Keratinocyte (primary cell): ENCODE data around the gene CHCHD5. TPM values are rescaled to one million over a fixed set of nuclear protein-coding genes. Genes with fewer than 3 reads are reported as not detected.

Experiments
- DNase-seq: peaks from one replicate; pipeline ENCODE4 v3.0.0-alpha.2; 2011; ENCODE audit warnings: low read depth, missing footprints, low spot score
- FAIRE-seq: peaks from 2 replicates; lab custom pipeline; 2011; peaks lifted over from hg19 to GRCh38; lab: Jason Lieb, UNC
- H2AFZ ChIP-seq: 2 replicates; pipeline ENCODE4 v1.6.0; 2012; ENCODE audit warnings: low read length, control low read depth, inconsistent platforms; ENCODE audit not compliant: control insufficient read depth
- H3K27ac ChIP-seq: 2 replicates; pipeline ENCODE4 v1.5.1; 2011; ENCODE audit warnings: low read length; ENCODE audit not compliant: control insufficient read depth, insufficient read depth
- H3K27me3 ChIP-seq: 3 replicates; pipeline ENCODE4 v1.6.0; 2011; ENCODE audit warnings: low read length; ENCODE audit not compliant: control insufficient read depth, insufficient read depth; ENCODE audit errors: extremely low read depth
- H3K36me3 ChIP-seq, 2 experiments: 2 replicates in 1 of 2; 3 replicates in 1 of 2; pipeline ENCODE4 v1.5.1; 2011; ENCODE audit warnings: low read length in 2 of 2, mild to moderate bottlenecking in 1 of 2; ENCODE audit not compliant: control insufficient read depth in 2 of 2, insufficient read depth in 2 of 2; ENCODE audit errors: extremely low read depth in 1 of 2
- H3K4me1 ChIP-seq: 3 replicates; pipeline ENCODE4 v1.5.1; 2011; ENCODE audit warnings: low read length; ENCODE audit not compliant: control insufficient read depth, insufficient read depth; ENCODE audit errors: extremely low read depth
- H3K4me2 ChIP-seq: 3 replicates; pipeline ENCODE4 v1.6.0; 2011; ENCODE audit warnings: low read depth, low read length; ENCODE audit not compliant: control insufficient read depth, insufficient read depth; ENCODE audit errors: extremely low read depth
- H3K4me3 ChIP-seq, 3 experiments: fragments of 200-600 bp in 1 of 3; sonication (generic) in 1 of 3; 2 replicates in 2 of 3; 3 replicates in 1 of 3; pipeline ENCODE4 v1.5.1; 2011 to 2016; ENCODE audit warnings: low read length in 3 of 3, mild to moderate bottlenecking in 3 of 3, control low read depth in 2 of 3, inconsistent platforms in 1 of 3, low read depth in 1 of 3, mixed read lengths in 1 of 3, mixed run types in 1 of 3, moderate library complexity in 1 of 3; ENCODE audit not compliant: control insufficient read depth in 2 of 3, insufficient read depth in 2 of 3; ENCODE audit errors: extremely low read depth in 1 of 3
- H3K79me2 ChIP-seq: 2 replicates; pipeline ENCODE4 v1.6.0; 2012; ENCODE audit warnings: low read length; ENCODE audit not compliant: control insufficient read depth, insufficient read depth
- H3K9ac ChIP-seq: 3 replicates; pipeline ENCODE4 v1.6.0; 2011; ENCODE audit warnings: low read length; ENCODE audit not compliant: control insufficient read depth, insufficient read depth; ENCODE audit errors: extremely low read depth
- H3K9me1 ChIP-seq: 3 replicates; pipeline ENCODE4 v1.6.0; 2011; ENCODE audit warnings: low read length; ENCODE audit not compliant: control insufficient read depth, insufficient read depth; ENCODE audit errors: extremely low read depth
- H3K9me3 ChIP-seq: 2 replicates; pipeline ENCODE4 v1.5.1; 2012; ENCODE audit warnings: low read depth, low read length; ENCODE audit not compliant: control insufficient read depth
- H4K20me1 ChIP-seq: 3 replicates; pipeline ENCODE4 v1.6.0; 2011; ENCODE audit warnings: low read length; ENCODE audit not compliant: control insufficient read depth, insufficient read depth; ENCODE audit errors: extremely low read depth
- CTCF ChIP-seq, 3 experiments: IDR thresholded peaks in 1 of 3; conservative IDR thresholded peaks in 1 of 3; optimal IDR thresholded peaks in 1 of 3; 2 replicates in 2 of 3; 3 replicates in 1 of 3; pipeline versions ENCODE3 to v1.5.1; 2011; ENCODE audit warnings: low read length in 3 of 3, mild to moderate bottlenecking in 3 of 3, moderate library complexity in 2 of 3, control low read depth in 1 of 3, inconsistent platforms in 1 of 3; ENCODE audit not compliant: insufficient read depth in 2 of 3; ENCODE audit errors: extremely low read depth in 1 of 3
- EZH2 ChIP-seq: IDR thresholded peaks from one replicate; pipeline ENCODE4 v1.6.1; 2012; ENCODE audit warnings: inconsistent platforms, mild to moderate bottlenecking, low read length, moderate library complexity
- dilution Hi-C: fragments of 300-500 bp; cut with MboI; formaldehyde crosslinking; loops from one replicate; pipeline ENCODE4 v1.7.0; 2020; ENCODE audit warnings: low sequenced_read_pairs; ENCODE audit not compliant: extremely low pct_ligation_motif_present
- polyA plus RNA-seq, 5 experiments: library from polyadenylated mRNA; depleted of rRNA in 3 of 5; stranded (reverse) in 3 of 5; stranded (forward) in 1 of 5; unstranded in 1 of 5; fragments of >200 nt; gene quantifications; 1 replicate in 1 of 5; 2 replicates in 3 of 5; 3 replicates in 1 of 5; pipeline versions ENCODE4 v1.2.1 to v1.2.3, GENCODE V29; 2011 to 2012; ENCODE audit warnings: missing spikeins in 2 of 5, low read depth in 1 of 5, low replicate concordance in 1 of 5

Gene CHCHD5
- polyA plus RNA-seq, 1 donor (not counting 4 experiments of a cell fraction or from before 2014, with no cell fraction given) = 17.6 TPM

DNA sequence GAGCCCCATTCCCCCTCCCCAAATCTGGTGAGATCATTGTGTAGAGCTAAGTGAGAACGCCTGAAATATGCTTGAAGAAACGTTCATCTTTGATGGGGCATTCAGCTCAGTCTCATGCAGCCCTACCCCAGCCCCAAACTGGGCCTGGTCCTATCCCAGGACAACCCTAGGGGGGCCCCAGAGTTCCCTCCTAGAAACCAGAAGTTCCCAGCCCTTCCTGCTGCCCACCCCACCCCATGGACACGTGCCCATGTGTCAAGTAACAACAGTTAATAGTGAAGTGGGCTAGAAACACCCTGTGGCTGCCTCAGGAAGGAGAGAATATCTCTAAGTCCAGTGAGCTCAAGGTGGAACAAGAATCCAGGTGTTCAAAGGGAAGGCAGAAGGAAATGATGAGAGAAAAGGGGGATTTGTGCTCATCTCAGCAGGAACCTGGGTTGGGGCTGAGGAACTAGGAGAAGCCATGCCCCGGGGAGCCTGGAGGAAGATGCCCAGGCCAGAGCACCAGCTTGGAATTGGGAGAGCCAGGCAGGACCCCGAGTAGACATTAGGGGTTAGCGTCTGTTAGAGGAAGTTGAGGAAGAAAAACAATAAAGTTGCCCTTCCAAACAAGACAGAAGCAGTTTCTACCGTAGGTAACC lies 41.2 kb downstream of the CHCHD5 start:
- H3K27ac ChIP-seq = peak overlapping the region; percentile 98

GRCh38 chr2:112626604-112627059 lies 42.2 kb downstream of the CHCHD5 start:
- no peaks in the 10 kb centered on the region for H3K9me3 ChIP-seq
- H2AFZ ChIP-seq = no peak overlapping the region
- peak overlapping the region in 2 of 3 experiments; percentile 47 to 53 for H3K4me3 ChIP-seq
- DNase-seq (no peak), FAIRE-seq (peak; percentile 36)
- peak overlapping the region; percentile 92 for H3K4me2 ChIP-seq
- dilution Hi-C loops = no loop called here
- H3K79me2 ChIP-seq = no peaks in the 10 kb centered on the region
- peaks cover 78% of the 10 kb centered on the region for H3K4me1 ChIP-seq
- H3K27ac ChIP-seq = peak overlapping the region; percentile 98
- no peaks in the 10 kb centered on the region for H3K27me3 ChIP-seq
- peak overlapping the region; percentile 75 for H3K9ac ChIP-seq
- H3K9me1 ChIP-seq = no peaks in the 10 kb centered on the region
- no peaks in the 10 kb centered on the region for H3K36me3 ChIP-seq
- TF ChIP-seq EZH2 (no peak), CTCF (optimal IDR thresholded peaks at IDR 0.05 in 1 of 3, IDR thresholded peaks at IDR 0.05 in 1 of 3, conservative IDR thresholded peaks at IDR 0.05 in 1 of 3; ENCODE audit: extremely low read depth in 1 of 3, insufficient read depth in 2 of 3, low read length in 3 of 3) (peak; percentile 91 to 94 (median 91))
- H4K20me1 ChIP-seq = no peaks in the 10 kb centered on the region

More for the DNA sequence above, 41.2 kb downstream of the CHCHD5 start:
- Histone ChIP-seq H3K36me3 (no peaks in the 10 kb centered on the region), H2AFZ (no peak overlapping the region), H4K20me1 (no peaks in the 10 kb centered on the region), H3K4me3 (no peak overlapping the region), H3K9ac (peak overlapping the region; percentile 75), H3K9me3 (no peaks in the 10 kb centered on the region), H3K9me1 (no peaks in the 10 kb centered on the region), H3K4me1 (peaks cover 78% of the 10 kb centered on the region), H3K4me2 (peak overlapping the region; percentile 83), H3K79me2 (no peaks in the 10 kb centered on the region), H3K27me3 (no peaks in the 10 kb centered on the region)
- DNase-seq (no peak), FAIRE-seq (no peak)
- TF ChIP-seq EZH2 (no peak), CTCF (optimal IDR thresholded peaks at IDR 0.05 in 1 of 3, IDR thresholded peaks at IDR 0.05 in 1 of 3, conservative IDR thresholded peaks at IDR 0.05 in 1 of 3; ENCODE audit: extremely low read depth in 1 of 3, insufficient read depth in 2 of 3, low read length in 3 of 3) (no peak)
- dilution Hi-C loops = no loop called here
